ENCODE measurements around the gene MRS2.
"Not testable (repeated sequence)": the region's sequence is repeated elsewhere in the genome, so short reads cannot be mapped to it uniquely, and the experiment has no call there.

Gene MRS2

DNA sequence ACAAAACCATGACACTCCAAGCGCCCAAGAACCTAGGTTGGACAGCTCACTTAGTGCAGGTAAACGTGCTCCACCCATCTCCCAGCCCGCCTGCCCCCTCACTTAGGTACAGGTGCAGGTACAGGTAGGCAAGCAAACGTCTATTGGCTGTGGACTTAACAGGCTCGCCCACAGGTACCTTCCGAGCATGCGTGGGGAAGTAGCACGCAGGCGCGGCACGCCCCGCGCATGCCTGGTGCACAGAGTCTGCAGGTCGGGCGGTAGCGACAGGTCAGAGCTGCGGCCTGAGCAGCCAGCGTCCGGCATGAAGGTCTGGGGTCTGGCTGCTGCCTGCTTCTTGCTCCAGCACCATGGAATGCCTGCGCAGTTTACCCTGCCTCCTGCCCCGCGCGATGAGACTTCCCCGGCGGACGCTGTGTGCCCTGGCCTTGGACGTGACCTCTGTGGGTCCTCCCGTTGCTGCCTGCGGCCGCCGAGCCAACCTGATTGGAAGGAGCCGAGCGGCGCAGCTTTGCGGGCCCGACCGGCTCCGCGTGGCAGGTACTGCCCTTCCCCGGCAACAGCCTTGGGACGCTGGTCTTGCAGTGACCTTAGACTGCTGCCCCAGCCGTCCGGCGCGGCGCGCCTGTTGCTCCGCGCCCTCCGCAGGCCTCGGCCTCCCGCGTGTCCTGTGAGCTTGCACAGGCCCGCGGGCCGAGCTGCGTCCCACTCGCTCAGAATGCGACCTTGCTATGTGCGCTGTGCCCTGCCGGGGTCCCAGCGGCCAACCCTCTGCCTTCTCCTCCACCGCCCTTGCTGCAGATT, at the start of gene MRS2:
TSS of gene MRS2 (plus strand) at position 240 of the 804 bp plus-strand sequence. CDS start at position 351, 111 bp downstream.
- DNase-seq = peak; percentile 41

- DNase-seq = no peak
Observed at GRCh38 chr6:24353861-24354260, 48.9 kb upstream of the MRS2 start.

DNA sequence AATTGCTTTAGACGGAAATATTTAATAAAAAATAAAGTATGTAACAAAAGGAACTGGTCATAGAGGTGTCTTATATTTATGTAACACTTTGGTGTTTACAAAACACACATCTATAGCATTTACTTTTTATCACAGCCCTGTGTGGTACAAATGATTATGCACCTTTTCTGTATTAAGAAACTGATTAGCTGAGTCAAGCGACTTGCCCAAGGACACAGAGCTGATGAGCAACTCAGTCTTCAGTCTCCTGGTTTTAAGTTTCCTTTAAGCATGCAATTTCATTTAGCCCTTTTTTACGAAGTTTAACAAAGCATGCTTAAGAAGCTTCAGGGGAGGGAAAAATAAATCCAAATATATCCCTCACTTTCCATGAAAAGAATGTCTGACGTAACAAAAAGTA, 47.3 kb upstream of the MRS2 start:
- DNase-seq = no peak

DNA sequence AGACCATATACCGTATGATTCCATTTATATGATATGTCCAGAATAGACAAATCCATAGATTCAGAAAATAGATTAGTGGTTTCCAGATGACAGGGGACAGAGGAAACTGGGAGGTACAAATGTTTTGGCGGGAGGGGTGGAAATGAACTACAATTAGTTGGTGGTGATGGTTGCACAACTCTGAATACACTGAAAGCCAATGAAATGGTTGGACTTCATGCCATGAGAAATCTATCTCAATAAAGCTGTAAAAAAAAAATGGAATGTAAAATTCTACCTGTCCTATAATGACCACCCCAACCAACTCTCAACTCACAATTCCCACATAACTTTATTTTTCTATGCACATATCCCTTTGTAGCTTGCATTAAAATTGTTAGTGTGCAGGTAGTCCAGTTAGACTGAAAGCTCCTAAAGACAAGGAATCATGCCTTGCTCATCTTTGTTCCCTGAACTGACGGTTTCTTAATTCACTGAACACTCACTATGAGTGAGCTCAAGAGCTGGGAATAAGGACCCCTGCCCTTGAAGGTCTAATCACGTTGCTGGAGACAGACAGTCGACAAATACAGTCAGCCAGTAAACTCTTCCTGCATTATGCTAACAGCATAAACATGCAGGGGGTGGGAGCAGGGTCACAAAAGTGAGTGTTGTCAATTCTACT, 46.3 kb upstream of the MRS2 start:
- no peak for DNase-seq

DNA sequence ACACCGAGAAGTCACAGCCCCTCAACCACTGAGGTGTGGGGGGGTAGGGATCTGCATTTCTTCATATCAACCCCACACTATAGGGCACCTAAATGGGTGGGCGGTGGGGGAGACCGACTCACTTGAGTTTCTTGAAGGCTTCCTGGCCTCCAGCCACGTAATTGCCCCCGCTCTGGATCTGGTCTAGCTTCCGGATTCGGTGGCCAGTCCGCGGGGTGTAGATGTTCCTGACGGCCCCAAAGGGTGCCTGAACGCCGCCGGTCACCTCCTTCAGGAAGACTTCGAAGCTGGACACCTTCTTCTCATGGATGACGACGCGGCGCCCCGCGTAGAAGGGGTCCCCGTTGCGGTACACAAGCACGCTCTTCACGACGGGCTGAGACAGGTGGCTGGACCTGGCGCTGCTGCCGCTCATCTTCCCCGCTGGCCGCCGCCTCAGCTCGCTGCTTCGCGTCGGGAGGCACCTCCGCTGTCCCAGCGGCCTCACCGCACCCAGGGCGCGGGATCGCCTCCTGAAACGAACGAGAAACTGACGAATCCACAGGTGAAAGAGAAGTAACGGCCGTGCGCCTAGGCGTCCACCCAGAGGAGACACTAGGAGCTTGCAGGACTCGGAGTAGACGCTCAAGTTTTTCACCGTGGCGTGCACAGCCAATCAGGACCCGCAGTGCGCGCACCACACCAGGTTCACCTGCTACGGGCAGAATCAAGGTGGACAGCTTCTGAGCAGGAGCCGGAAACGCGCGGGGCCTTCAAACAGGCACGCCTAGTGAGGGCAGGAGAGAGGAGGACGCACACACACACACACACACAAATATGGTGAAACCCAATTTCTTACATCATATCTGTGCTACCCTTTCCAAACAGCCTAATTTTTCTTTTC, 45.2 kb upstream of the MRS2 start, which contains the start of gene DCDC2:
TSS of gene DCDC2 (minus strand) at position 724 of the 883 bp plus-strand sequence. CDS start at position 415, 309 bp downstream.
- DNase-seq = no peak

DNA sequence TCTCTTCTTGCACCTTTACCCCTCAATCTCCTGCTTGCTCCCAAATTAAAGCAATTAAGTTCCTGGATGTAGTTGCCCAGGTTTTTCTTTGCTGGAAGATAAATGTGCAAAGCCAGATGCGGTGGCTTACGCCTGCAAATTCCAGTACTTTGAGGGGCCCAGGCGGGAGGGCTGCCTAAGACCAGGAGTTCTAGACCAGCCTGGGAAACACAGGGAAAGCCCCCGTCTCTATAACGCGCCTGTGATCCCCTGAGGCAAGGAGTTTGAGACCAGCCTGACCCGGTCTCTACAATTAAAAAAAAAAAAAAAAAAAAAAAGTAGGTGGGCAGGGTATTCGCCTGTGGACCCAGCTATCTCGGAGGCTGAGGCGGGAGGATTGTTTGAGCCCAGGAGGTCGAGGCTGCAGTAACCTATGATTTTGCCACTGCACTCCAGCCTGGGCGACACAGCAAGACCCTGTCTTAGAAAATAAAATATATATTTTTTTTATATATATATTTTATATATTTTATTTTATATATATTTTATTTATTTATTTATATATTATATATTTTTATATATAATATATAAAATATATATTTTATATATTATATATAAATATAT, 44.4 kb upstream of the MRS2 start:
- no peak for DNase-seq

DNA sequence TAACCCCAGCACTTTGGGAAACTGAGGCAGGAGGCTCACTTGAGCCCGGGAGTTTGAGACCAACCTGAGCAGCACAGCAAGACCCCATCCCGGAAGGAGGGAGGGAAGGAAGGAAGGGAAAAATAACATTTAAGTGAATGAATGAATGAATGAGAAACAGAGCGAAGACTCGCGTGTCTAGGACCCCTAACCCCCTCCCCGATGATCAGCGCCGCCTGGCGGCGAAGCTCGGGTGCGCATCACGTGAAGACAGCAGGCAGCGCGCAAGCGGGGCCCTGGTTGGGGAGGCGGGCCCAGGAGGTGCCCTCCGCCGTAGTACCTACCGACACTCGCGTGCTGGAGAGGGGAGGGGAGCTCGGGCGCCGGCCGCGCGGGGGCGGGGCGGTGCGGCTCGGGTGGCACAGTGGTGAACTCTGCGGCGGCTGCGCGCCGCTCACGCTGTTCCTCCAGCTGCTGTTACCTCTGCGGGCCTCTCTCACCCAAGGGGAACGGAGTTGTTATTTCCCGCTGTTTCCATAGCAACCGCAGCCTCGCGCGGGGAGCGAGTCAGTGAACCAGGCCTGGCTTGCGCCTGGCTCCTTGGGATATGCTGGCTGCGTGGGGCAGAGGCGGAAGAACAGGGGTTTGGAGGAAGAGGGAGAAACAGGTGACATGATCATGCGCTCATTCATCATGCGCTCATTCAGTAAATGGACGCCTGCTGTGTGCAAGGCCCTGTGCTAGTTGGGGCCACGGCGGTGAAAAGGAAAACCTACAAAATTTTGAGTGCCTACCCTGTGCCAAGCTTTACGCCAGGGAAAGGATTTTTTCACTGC, 42.9 kb upstream of the MRS2 start:
- peak; percentile 49 for DNase-seq

GRCh38 chr6:24362363-24362762, 40.4 kb upstream of the MRS2 start:
- DNase-seq = not testable (repeated sequence)

- DNase-seq = not testable (repeated sequence)
Observed at GRCh38 chr6:24365103-24365633, 37.6 kb upstream of the MRS2 start.

- DNase-seq = no peak
Observed at GRCh38 chr6:24374612-24375011, 28.1 kb upstream of the MRS2 start.

GRCh38 chr6:24376871-24377270, 25.9 kb upstream of the MRS2 start:
- no peak for DNase-seq

DNA sequence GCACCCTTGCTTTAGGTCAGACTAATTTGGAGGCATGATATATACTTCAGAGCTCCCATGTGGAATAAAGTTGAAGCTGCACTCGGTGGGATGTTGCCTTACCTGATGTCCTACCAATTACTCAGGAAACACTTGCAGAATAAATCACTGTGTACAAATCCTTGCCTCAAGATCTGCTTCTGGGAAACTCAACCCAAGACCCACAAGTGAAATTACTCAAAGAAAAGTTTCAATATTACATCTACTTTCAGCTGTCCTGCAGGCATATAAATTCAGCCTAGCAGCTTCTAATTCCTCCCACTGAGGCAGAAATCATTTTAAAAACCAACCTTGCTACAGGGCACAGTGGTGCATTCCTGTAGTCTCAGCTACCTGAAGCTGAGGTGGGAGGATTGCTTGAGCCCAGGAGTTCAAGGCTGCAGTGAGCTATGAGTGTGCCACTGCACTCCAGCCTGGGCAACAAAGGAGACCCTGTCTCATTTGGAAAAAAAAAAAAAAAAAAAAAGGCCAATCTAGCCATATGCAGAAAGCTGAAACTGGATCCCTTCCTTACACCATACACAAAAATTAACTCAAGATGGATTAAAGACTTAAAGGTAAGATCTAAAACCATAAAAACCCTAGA, 24.2 kb upstream of the MRS2 start:
- DNase-seq = no peak

GRCh38 chr6:24381476-24382219, 21.1 kb upstream of the MRS2 start:
- DNase-seq = no peak

- no peak for DNase-seq
Observed at GRCh38 chr6:24382220-24382540, 20.6 kb upstream of the MRS2 start.

DNA sequence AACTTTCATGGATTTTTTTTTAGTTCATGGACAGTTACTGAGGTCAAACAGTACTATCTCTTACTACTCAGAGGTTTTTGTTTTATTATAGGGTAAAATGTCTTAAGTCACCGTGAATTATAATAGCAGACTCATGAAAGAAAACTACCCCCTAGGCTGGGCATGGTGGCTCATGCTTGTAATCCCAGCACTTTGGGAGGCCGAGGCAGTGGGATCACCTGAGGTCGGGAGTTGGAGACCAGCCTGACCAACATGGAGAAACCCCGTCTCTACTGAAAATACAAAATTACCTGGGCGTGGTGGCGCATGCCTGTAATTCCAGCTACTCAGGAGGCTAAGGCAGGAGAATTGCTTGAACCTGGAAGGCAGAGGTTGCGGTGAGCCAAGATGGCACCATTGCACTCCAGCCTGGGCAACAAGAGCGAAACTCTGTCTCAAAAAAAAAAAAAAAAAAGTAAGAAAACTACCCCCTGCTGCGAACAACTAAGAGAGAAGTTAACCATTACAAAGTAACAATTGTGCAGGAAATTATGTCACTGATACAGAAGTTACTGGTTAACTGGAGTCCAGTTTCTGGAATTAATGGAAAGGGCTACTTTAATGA, 19.7 kb upstream of the MRS2 start:
- not testable (repeated sequence) for DNase-seq

DNA sequence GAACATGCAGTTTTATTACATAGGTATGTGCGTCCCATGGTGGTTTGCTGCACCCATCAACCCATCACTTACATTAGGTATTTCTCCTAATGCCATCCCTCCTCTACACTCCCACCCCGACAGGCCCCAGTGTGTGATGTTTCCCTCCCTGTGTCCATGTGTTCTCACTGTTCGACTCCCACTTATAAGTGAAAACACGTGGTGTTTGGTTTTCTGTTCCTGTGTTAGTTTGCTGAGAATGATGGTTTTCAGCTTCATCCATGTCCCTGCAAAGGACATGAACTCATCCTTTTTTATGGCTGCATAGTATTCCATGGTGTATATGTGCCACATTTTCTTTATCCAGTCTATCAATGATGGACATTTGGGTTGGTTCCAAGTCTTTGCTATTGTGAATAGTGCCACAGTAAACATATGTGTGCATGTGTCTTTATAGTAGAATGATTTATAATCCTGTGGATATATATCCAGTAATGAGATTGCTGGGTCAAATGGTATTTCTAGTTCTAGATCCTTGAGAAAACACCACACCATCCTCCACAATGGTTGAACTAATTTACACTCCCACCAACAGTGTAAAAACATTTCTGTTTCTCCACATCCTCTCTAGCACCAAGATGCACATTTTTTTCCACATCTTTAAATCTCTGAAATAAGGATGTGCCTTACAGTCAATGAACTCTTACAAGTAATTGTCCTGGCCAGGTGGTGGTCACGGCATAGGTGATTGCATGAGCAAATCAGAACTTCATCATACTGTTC, 18.2 kb upstream of the MRS2 start:
- not testable (repeated sequence) for DNase-seq

DNA sequence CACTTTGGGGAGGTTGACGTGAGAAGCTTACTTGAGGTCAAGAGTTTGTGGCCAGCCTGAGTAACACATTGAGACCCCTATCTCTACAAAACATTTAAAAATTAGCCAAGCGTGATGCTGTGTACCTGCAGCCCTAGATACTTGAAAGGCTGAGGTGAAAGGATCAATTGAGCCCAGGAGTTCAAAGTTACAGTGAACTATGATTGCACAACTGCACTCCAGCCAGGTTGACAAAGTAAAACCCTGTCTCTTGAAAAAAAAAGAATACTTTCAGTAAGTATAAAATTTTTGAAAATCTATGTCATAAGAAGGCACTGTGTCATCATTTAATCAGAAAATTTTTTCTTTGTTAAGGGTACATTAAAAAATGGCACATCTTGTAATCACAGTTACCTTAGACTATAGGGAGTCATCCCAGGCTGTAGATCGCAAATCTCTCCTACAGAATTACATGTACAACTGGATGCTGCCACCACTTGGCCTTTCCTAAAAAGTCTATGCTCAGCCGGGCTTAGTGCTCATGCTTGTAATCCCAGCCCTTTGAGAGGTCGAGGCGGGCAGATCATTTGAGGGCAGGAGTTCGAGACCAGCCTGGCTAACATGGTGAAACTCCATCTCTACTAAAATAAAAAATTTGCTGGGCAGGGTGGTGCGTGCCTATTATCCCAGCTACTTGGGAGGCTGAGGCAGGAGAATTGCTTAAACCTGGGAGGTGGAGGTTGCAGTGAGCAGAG, 17.0 kb upstream of the MRS2 start:
- no peak for DNase-seq

DNA sequence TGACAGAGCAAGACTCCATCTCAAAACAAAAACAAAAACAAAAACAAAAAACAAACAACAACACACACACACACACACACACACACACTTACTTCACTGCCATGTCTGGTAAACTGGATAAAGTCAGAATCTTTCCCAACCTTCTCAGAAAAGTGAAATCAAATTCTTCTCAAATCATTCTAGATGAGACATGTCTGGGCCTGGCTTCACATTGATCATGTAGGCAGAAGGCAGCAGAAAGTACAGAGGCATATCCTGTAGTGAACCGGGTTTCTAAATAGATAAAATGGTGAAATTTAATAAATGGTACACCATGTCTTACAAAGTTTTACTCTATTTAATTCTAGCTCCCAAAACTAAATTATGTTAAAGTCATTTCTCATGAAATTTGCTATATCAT, 14.9 kb upstream of the MRS2 start:
- DNase-seq = no peak

DNA sequence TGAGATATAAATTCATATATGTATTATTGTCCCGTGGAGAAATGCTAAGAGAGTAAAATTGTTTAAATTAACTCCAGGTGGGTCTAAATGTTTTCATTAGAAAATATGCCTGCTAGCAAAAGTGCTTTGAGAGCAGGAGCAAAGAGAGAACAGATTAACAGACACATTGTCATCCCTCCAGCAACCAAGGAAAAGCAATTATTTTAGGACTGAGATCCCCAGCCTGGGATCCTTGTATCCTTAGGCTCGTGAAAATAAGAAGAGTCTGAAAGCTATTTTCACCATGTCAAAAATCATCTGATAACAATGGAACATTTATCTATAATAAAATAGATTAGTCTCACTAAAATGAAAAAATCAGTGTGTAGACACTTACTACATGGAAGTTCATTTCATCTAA, 11.5 kb upstream of the MRS2 start:
- no peak for DNase-seq

All from GF-D8 (cell line).